Stimulated activated naive B cell treated with anti-CD40 and anti-IgM and Interleukin-4, amounts not matched to agents 10 μg/mL and 1 μg/mL and 100 μg/mL, for 72 hours (primary cell): ENCODE data around the gene TAS2R16.

Experiments used
- ATAC-seq, 2 donors: fragments of 150-1000 bp; cut with Tn5 transposase; replicated peaks; 2 replicates each; pipeline ENCODE4 v1.10.0; 2021; ENCODE audit warnings: moderate library complexity in 1 of 2
- DNase-seq: peaks from one replicate; pipeline ENCODE4 v3.0.0; 2021
- H3K27ac Mint-ChIP-seq: one replicate; pipeline ENCODE4 v1.8.0; 2022; ENCODE audit warnings: mild to moderate bottlenecking, mixed read lengths
- H3K27me3 Mint-ChIP-seq, 2 donors: one replicate each; pipeline ENCODE4 v1.8.0; 2022; ENCODE audit warnings: mixed read lengths in 2 of 2
- H3K36me3 Mint-ChIP-seq, 2 donors: one replicate each; pipeline ENCODE4 v1.8.0; 2022; ENCODE audit warnings: mixed read lengths in 2 of 2, mild to moderate bottlenecking in 1 of 2
- H3K4me1 Mint-ChIP-seq, 2 donors: one replicate each; pipeline ENCODE4 v1.8.0; 2022; ENCODE audit warnings: mixed read lengths in 2 of 2, mild to moderate bottlenecking in 1 of 2
- H3K4me3 Mint-ChIP-seq, 2 donors: one replicate each; pipeline ENCODE4 v1.8.0; 2022; ENCODE audit warnings: mild to moderate bottlenecking in 2 of 2, mixed read lengths in 2 of 2, moderate library complexity in 1 of 2
- H3K9me3 Mint-ChIP-seq, 2 donors: one replicate each; pipeline ENCODE4 v1.8.0; 2022; ENCODE audit warnings: mixed read lengths in 2 of 2, mild to moderate bottlenecking in 1 of 2

Gene TAS2R16

DNA sequence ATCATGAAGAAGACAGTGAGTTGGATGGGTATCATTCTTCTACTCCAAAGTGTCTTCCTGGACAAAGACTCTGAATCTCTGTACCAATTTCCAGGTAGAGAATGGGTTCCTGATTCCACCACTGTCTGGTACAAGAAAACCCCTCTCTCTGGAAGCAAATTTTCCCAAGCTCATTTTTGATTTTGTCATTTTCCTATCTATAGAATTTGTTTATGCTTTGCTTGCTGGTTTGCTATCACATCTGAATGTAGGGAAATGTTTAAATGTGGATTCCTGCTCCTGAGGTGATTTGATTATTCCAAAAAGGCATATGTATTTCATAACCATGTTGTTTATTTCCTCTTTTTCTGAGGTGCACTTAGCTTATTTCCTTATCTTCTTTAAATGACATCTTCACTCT lies at the start of gene TAS2R16:
TAS2R16 (minus strand) TSS at position 101 of the 400 bp plus-strand sequence; CDS start at position 35, 66 bp downstream.
- H3K4me3 Mint-ChIP-seq = no peak within 1 kb of the TSS
- ATAC-seq = no peak
- no peaks in the 10 kb centered on the region for H3K36me3 Mint-ChIP-seq
- H3K27ac Mint-ChIP-seq = no peak within 1 kb of the TSS
- no peaks in the 10 kb centered on the region for H3K4me1 Mint-ChIP-seq
- DNase-seq = no peak
- peaks cover 0 to 4% of the 10 kb centered on the region in 2 donors for H3K9me3 Mint-ChIP-seq
- no peaks in the 10 kb centered on the region for H3K27me3 Mint-ChIP-seq

DNA sequence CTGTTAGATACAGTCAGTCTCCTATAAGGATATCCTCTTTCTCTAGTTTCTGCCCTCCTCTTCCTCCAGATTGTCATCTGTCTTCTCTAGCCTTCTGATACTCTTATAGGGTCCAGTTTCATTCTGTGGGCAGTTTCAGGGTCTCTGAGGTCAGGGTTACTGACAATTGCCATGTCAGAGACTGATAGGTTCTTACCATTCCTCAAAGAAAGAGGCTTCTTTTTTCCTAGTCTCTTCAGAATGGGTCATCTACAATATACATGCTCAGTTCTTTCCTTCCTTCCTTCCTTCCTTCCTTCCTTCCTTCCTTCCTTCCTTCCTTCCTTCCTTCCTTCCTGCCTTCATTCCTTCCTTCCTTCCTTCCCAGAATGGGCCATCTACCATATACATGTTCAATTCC lies 48.1 kb upstream of the TAS2R16 start:
- Mint-ChIP-seq H3K4me1 (no peaks in the 10 kb centered on the region), H3K27ac (no peak overlapping the region), H3K27me3 (no peaks in the 10 kb centered on the region), H3K9me3 (peaks cover 5 to 18% of the 10 kb centered on the region in 2 donors), H3K36me3 (no peaks in the 10 kb centered on the region), H3K4me3 (no peak overlapping the region)
- ATAC-seq = no peak
- no peak for DNase-seq

GRCh38 chr7:123041101-123041500 lies 45.6 kb upstream of the TAS2R16 start:
- Mint-ChIP-seq H3K4me3 (no peak overlapping the region), H3K9me3 (peaks cover 3 to 8% of the 10 kb centered on the region in 2 donors), H3K36me3 (no peaks in the 10 kb centered on the region), H3K4me1 (no peaks in the 10 kb centered on the region), H3K27ac (no peak overlapping the region), H3K27me3 (no peaks in the 10 kb centered on the region)
- no peak for ATAC-seq
- no peak for DNase-seq

GRCh38 chr7:123039269-123039668 lies 43.8 kb upstream of the TAS2R16 start:
- DNase-seq (no peak), ATAC-seq (no peak)
- peaks cover 3 to 6% of the 10 kb centered on the region in 2 donors for H3K9me3 Mint-ChIP-seq
- no peak overlapping the region for H3K4me3 Mint-ChIP-seq
- H3K4me1 Mint-ChIP-seq = no peaks in the 10 kb centered on the region
- no peak overlapping the region for H3K27ac Mint-ChIP-seq
- H3K36me3 Mint-ChIP-seq = no peaks in the 10 kb centered on the region
- H3K27me3 Mint-ChIP-seq = no peaks in the 10 kb centered on the region

DNA sequence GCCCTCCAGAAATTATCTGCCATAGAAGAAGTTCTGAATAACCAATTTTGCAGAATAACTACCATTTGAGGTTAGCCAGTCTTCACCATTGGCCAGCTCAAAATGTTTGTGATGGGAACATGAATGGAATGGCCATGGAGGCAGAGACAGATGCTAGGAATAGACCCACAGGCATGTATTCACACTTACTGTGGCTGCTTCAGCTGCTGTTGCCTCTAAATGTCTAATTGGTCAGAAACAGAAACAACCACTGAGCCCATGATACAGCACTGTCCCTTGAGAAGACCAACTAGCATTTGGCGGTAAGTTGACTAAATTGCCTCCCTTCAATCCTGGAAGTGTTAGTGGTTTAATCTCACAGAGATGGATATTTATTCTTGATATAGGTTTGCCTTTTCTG lies 38.6 kb upstream of the TAS2R16 start:
- Mint-ChIP-seq H3K27me3 (no peaks in the 10 kb centered on the region), H3K4me1 (no peaks in the 10 kb centered on the region), H3K27ac (no peak overlapping the region)

DNA sequence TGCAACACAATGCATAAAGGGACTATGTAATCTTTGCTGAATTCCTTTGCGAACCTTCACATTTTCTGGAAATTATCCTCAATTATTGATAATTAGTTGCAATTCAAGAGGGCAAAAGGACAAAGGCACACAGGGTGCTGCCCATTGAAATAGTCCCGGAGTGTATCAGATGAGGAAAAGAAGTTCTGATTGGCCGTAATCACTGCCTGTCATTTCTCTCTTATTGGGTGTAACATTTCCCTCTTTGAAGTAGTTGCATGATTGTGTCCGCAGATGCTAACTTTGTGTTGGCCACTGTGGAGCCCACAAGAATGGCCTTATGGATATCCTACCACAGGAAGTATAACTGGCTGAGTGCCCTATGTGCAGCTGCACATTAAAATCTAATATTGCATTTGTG lies 35.1 kb upstream of the TAS2R16 start:
- Mint-ChIP-seq H3K36me3 (no peaks in the 10 kb centered on the region), H3K4me1 (no peaks in the 10 kb centered on the region), H3K4me3 (no peak overlapping the region), H3K27me3 (no peaks in the 10 kb centered on the region), H3K27ac (no peak overlapping the region), H3K9me3 (peaks cover 0 to 9% of the 10 kb centered on the region in 2 donors)
- no peak for DNase-seq
- no peak for ATAC-seq

More for the DNA sequence above, 38.6 kb upstream of the TAS2R16 start:
- no peak overlapping the region for H3K4me3 Mint-ChIP-seq
- ATAC-seq (no peak), DNase-seq (no peak)
- H3K36me3 Mint-ChIP-seq = no peaks in the 10 kb centered on the region
- peaks cover 3 to 9% of the 10 kb centered on the region in 2 donors for H3K9me3 Mint-ChIP-seq

GRCh38 chr7:123028339-123028738 lies 32.8 kb upstream of the TAS2R16 start:
- no peaks in the 10 kb centered on the region for H3K36me3 Mint-ChIP-seq
- peaks cover 0 to 4% of the 10 kb centered on the region in 2 donors for H3K9me3 Mint-ChIP-seq
- H3K4me1 Mint-ChIP-seq = no peaks in the 10 kb centered on the region
- H3K4me3 Mint-ChIP-seq = no peak overlapping the region
- no peaks in the 10 kb centered on the region for H3K27me3 Mint-ChIP-seq
- no peak for ATAC-seq
- DNase-seq = no peak
- no peak overlapping the region for H3K27ac Mint-ChIP-seq

- no peaks in the 10 kb centered on the region for H3K27me3 Mint-ChIP-seq
- no peak overlapping the region for H3K4me3 Mint-ChIP-seq
- H3K27ac Mint-ChIP-seq = no peak overlapping the region
- no peaks in the 10 kb centered on the region for H3K36me3 Mint-ChIP-seq
- H3K9me3 Mint-ChIP-seq = peaks cover 4 to 7% of the 10 kb centered on the region in 2 donors
- DNase-seq (no peak), ATAC-seq (no peak)
- no peaks in the 10 kb centered on the region for H3K4me1 Mint-ChIP-seq
Observed at GRCh38 chr7:123026251-123026650, 30.8 kb upstream of the TAS2R16 start.

DNA sequence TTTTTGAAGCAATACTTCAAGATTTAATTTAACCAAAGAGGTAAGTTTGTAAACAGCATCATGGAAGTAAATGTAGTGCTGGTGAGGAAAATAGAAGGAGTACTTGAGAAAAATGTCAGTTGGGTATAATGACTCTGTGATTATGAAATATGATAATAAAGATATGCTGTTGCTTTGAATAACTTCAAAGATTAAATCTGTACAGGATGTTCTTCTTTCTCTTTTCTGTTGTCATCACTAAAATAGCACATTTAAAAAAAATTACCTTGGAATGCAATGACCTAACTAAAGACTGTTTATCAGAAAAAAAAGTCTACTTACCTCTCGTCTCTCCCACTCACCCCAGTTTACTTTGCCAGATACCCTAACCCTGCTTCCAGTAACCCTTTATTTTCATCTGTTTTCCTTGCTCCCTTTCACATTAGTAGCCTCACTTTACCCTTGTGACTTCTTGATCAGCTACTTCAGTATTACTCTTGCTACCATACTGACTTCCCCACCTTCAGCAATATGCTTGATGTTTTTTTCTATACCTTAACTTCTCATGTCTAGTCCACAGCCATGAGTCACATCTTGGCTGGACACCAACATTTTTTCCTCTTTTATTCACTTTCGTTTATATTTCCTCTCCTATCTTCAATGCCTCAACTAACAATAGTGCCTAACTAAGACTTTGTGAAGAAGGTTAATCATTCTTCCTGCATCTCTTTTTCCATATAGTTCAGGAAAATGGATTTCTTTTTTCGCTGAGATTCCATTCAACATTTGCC lies 29.7 kb upstream of the TAS2R16 start:
- no peak for DNase-seq
- no peak for ATAC-seq
- H3K27me3 Mint-ChIP-seq = no peaks in the 10 kb centered on the region
- peaks cover 6 to 7% of the 10 kb centered on the region in 2 donors for H3K9me3 Mint-ChIP-seq
- no peak overlapping the region for H3K4me3 Mint-ChIP-seq
- no peaks in the 10 kb centered on the region for H3K4me1 Mint-ChIP-seq
- H3K36me3 Mint-ChIP-seq = no peaks in the 10 kb centered on the region
- no peak overlapping the region for H3K27ac Mint-ChIP-seq

- no peaks in the 10 kb centered on the region for H3K4me1 Mint-ChIP-seq
- H3K36me3 Mint-ChIP-seq = no peaks in the 10 kb centered on the region
Observed at GRCh38 chr7:123023126-123023525, 27.6 kb upstream of the TAS2R16 start.

DNA sequence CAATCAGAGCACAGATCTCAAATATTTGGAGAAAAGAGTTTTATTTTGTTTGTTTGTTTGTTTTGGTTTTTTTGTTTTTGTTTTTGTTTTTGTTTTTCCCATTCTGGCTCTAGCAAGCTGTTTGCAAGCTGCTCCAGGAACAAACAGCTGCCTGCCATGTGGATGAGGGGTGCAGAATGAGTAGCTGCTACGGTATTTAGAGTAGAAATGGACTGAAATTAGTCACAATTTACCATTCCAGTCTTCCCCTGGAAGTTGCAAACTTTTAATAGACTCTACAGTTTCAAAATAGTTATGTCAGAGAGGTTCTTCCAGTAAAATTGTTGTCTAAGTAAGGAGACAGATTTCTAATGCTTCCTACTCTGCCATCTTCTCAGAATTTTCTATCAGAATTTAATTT lies 27.1 kb upstream of the TAS2R16 start:
- H3K27me3 Mint-ChIP-seq = no peaks in the 10 kb centered on the region
- no peak for DNase-seq

More at GRCh38 chr7:123023126-123023525, 27.6 kb upstream of the TAS2R16 start:
- H3K9me3 Mint-ChIP-seq = peaks cover 6 to 7% of the 10 kb centered on the region in 2 donors
- H3K4me3 Mint-ChIP-seq = no peak overlapping the region
- no peak for DNase-seq
- no peak overlapping the region for H3K27ac Mint-ChIP-seq
- ATAC-seq = no peak
- H3K27me3 Mint-ChIP-seq = no peaks in the 10 kb centered on the region

GRCh38 chr7:123012435-123012834 lies 16.9 kb upstream of the TAS2R16 start:
- no peaks in the 10 kb centered on the region for H3K36me3 Mint-ChIP-seq
- ATAC-seq (no peak), DNase-seq (no peak)
- H3K4me3 Mint-ChIP-seq = no peak overlapping the region
- H3K27ac Mint-ChIP-seq = no peak overlapping the region
- no peaks in the 10 kb centered on the region for H3K27me3 Mint-ChIP-seq
- H3K4me1 Mint-ChIP-seq = no peaks in the 10 kb centered on the region
- peaks cover 0 to 10% of the 10 kb centered on the region in 2 donors for H3K9me3 Mint-ChIP-seq

More for the DNA sequence above, 27.1 kb upstream of the TAS2R16 start:
- H3K27ac Mint-ChIP-seq = no peak overlapping the region
- H3K4me1 Mint-ChIP-seq = no peaks in the 10 kb centered on the region
- H3K9me3 Mint-ChIP-seq = peaks cover 6 to 7% of the 10 kb centered on the region in 2 donors
- ATAC-seq = no peak
- H3K36me3 Mint-ChIP-seq = no peaks in the 10 kb centered on the region
- no peak overlapping the region for H3K4me3 Mint-ChIP-seq

- ATAC-seq (no peak), DNase-seq (no peak)
- no peak overlapping the region for H3K4me3 Mint-ChIP-seq
- H3K9me3 Mint-ChIP-seq = peaks cover 0 to 10% of the 10 kb centered on the region in 2 donors
- H3K4me1 Mint-ChIP-seq = no peaks in the 10 kb centered on the region
- H3K27ac Mint-ChIP-seq = no peak overlapping the region
- H3K27me3 Mint-ChIP-seq = no peaks in the 10 kb centered on the region
- no peaks in the 10 kb centered on the region for H3K36me3 Mint-ChIP-seq
Observed at GRCh38 chr7:123011766-123012369, 16.4 kb upstream of the TAS2R16 start.

GRCh38 chr7:123004931-123005330 lies 9.4 kb upstream of the TAS2R16 start:
- Mint-ChIP-seq H3K4me3 (no peak overlapping the region), H3K27ac (no peak overlapping the region), H3K4me1 (no peaks in the 10 kb centered on the region), H3K27me3 (no peaks in the 10 kb centered on the region), H3K9me3 (peaks cover 0 to 4% of the 10 kb centered on the region in 2 donors), H3K36me3 (no peaks in the 10 kb centered on the region)
- DNase-seq = no peak
- ATAC-seq = no peak

DNA sequence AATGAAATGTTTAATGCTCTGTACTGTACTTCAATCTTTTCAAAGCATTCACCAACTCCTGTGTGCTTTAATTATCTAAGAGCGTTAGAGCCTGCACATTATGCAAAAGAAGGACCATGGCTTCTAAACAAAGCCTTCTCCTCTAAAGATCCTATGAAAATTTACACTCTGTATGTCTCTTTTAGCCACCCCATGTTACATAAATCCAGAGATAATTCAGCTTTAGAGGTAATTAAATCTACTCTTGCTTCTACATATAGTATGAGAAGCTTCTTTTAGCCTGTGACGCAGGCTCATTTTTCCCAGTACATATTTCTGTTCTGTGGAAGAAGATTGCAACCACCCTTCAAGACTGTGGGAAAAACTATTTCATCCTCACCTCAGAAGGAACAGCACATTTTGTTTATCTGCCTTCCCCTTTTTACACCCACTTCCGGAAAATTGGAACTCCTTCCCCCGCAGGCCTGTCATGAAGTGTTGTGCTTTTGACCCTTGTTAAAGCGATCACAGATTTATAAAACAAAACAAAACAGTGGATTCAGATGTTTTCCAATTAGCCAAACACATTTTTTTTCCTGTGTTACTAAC lies 8.1 kb upstream of the TAS2R16 start:
- Mint-ChIP-seq H3K4me1 (no peaks in the 10 kb centered on the region), H3K27ac (no peak overlapping the region), H3K9me3 (peaks cover 0 to 4% of the 10 kb centered on the region in 2 donors), H3K4me3 (no peak overlapping the region), H3K27me3 (no peaks in the 10 kb centered on the region), H3K36me3 (no peaks in the 10 kb centered on the region)
- ATAC-seq (no peak), DNase-seq (no peak)
